PC-9 (cell line): ENCODE measurements around the gene FANCM. TPM values are rescaled to one million over a fixed set of nuclear protein-coding genes. Genes with fewer than 3 reads are reported as not detected.

Experiments
- BruUV-seq: library from RNA; stranded (reverse); fragments of 400-500 nt; replicated peaks from 2 replicates; lab custom pipeline; 2021; lab: Mats Ljungman, UMichigan
- CTCF ChIA-PET: fragments of 300-600 bp; sonication (Branson Sonifier 250); formaldehyde crosslinking; loops from one replicate; lab custom pipeline; 2022; ENCODE audit warnings: antibody characterized with exemption; lab: Charles Lee
- POLR2A ChIA-PET: fragments of 300-600 bp; sonication (Branson Sonifier 250); formaldehyde crosslinking; loops from one replicate; lab custom pipeline; 2022; ENCODE audit warnings: antibody characterized with exemption; ENCODE audit not compliant: unreplicated experiment; lab: Charles Lee
- DNase-seq, 2 experiments: peaks; one replicate each; pipeline versions ENCODE4 v3.0.0 to v3.0.0-alpha.2; 2015 to 2022; ENCODE audit warnings: mixed read lengths in 1 of 2
- H2AFZ ChIP-seq: fragments of 200-600 bp; sonication (generic); 2 replicates; pipeline ENCODE4 v1.8.1; 2017; ENCODE audit warnings: antibody characterized with exemption
- H3F3A ChIP-seq: fragments of 200-600 bp; sonication (generic); 2 replicates; pipeline ENCODE4 v1.8.1; 2017; ENCODE audit warnings: antibody characterized with exemption, mild to moderate bottlenecking, low read depth; ENCODE audit not compliant: insufficient read depth
- H3K27ac ChIP-seq: fragments of 200-600 bp; sonication (generic); 2 replicates; pipeline ENCODE4 v1.6.1; 2016; ENCODE audit warnings: mixed run types
- H3K27me3 ChIP-seq: fragments of 200-600 bp; sonication (generic); 2 replicates; pipeline ENCODE4 v1.6.1; 2016; ENCODE audit warnings: low read depth, mixed run types; ENCODE audit not compliant: insufficient read depth
- H3K36me3 ChIP-seq: fragments of 200-600 bp; sonication (generic); 2 replicates; pipeline ENCODE4 v1.6.1; 2016; ENCODE audit warnings: low read depth, mixed run types
- H3K4me1 ChIP-seq: fragments of 200-600 bp; sonication (generic); replicated peaks from 2 replicates; pipeline ENCODE4 v1.6.1; 2016; ENCODE audit warnings: mixed run types; ENCODE audit not compliant: insufficient read depth
- H3K4me2 ChIP-seq: fragments of 200-600 bp; sonication (generic); 2 replicates; pipeline ENCODE4 v1.6.1; 2017; ENCODE audit warnings: mixed run types
- H3K4me3 ChIP-seq: fragments of 200-600 bp; sonication (generic); 2 replicates; pipeline ENCODE4 v1.6.1; 2016; ENCODE audit warnings: mixed run types
- H3K79me2 ChIP-seq: fragments of 200-600 bp; sonication (generic); 2 replicates; pipeline ENCODE4 v1.6.1; 2017; ENCODE audit warnings: low read depth, mixed run types
- H3K9me2 ChIP-seq: fragments of 200-600 bp; sonication (generic); 2 replicates; pipeline ENCODE4 v1.8.1; 2017; ENCODE audit warnings: mild to moderate bottlenecking; ENCODE audit not compliant: insufficient read depth
- H3K9me3 ChIP-seq: fragments of 200-600 bp; sonication (generic); 2 replicates; pipeline ENCODE4 v1.8.1; 2016; ENCODE audit warnings: low read depth; ENCODE audit not compliant: insufficient read depth
- H4K20me1 ChIP-seq: fragments of 200-600 bp; sonication (generic); 2 replicates; pipeline ENCODE4 v1.8.1; 2017; ENCODE audit not compliant: insufficient read depth
- CTCF ChIP-seq: fragments of 200-600 bp; sonication (generic); conservative IDR thresholded peaks from 2 replicates; pipeline ENCODE4 v1.6.1; 2017; ENCODE audit warnings: mixed run types, antibody characterized with exemption, mild to moderate bottlenecking, moderate library complexity
- EZH2 ChIP-seq: fragments of 200-600 bp; sonication (generic); IDR thresholded peaks from 2 replicates; pipeline ENCODE4 v1.8.0; 2017; ENCODE audit warnings: antibody characterized with exemption, low read depth
- intact Hi-C: fragments of 100-400 bp; cut with micrococcal nuclease; formaldehyde crosslinking; loops from one replicate; pipeline ENCODE4 v1.10.0; 2022; ENCODE audit not compliant: unreplicated experiment
- total RNA-seq: library from RNA; stranded (reverse); gene quantifications from 2 replicates; pipeline ENCODE4 v1.2.3, GENCODE V29; 2021

Gene FANCM
- total RNA-seq, 1 experiment from 2014 or later = 9.9 TPM

GRCh38 chr14:45112896-45113781 is 22.6 kb upstream of the FANCM start:
- peaks cover 7% of the 10 kb centered on the region; the same call in 1 of the 2 replicates for H3K4me1 ChIP-seq
- no peaks in the 10 kb centered on the region for H3K9me2 ChIP-seq
- peaks cover 18% of the 10 kb centered on the region for H3F3A ChIP-seq
- no peak overlapping the region for H3K27ac ChIP-seq
- CTCF ChIA-PET = no interaction called here
- no peak overlapping the region; the same call in 1 of the 2 replicates for H3K4me2 ChIP-seq
- H3K79me2 ChIP-seq = no peaks in the 10 kb centered on the region
- peaks cover 31% of the 10 kb centered on the region for H3K36me3 ChIP-seq
- H3K4me3 ChIP-seq = no peak overlapping the region
- no peaks in the 10 kb centered on the region for H3K27me3 ChIP-seq
- no peak for DNase-seq
- peaks cover 6% of the 10 kb centered on the region; the same call in 1 of the 2 replicates for H4K20me1 ChIP-seq
- intact Hi-C loops = loop anchor here (10.0 kb wide), 1 partner anchor 112 kb away; no protein-coding TSS in a partner anchor
- TF ChIP-seq CTCF (no peak), EZH2 (no peak)
- POLR2A ChIA-PET = interaction anchor here (0.5 kb wide), 1 partner anchor 216 kb away, joined by 7 read pairs; a partner anchor contains a TSS
- no TSS peak for BruUV-seq
- no peaks in the 10 kb centered on the region for H3K9me3 ChIP-seq
- H2AFZ ChIP-seq = no peak overlapping the region

DNA sequence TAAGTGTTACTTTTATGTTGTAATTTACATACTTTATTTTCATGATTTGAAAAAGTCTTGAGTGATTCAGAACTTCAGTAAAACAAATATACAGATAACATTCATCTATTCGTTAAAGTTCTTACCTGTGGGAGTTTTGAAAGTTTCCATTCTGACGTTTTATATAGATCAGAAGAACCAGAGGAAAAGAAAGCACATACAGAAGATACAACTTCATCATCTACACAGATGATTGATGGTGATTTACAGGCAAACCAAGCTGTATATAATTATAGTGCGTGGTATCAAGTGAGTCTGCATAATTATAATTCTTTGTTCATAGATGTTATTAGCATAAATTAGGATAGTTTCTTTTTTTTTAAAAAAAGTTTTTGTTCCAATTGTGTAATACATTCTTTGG is 21.4 kb upstream of the FANCM start:
- POLR2A ChIA-PET = interaction anchor here (0.6 kb wide), 1 partner anchor 28 kb away, joined by 21 read pairs; no protein-coding TSS in a partner anchor
- peaks cover 18% of the 10 kb centered on the region for H3F3A ChIP-seq
- BruUV-seq = no TSS peak
- H3K9me3 ChIP-seq = no peaks in the 10 kb centered on the region
- H3K9me2 ChIP-seq = no peaks in the 10 kb centered on the region
- H3K27me3 ChIP-seq = no peaks in the 10 kb centered on the region
- no peak overlapping the region for H2AFZ ChIP-seq
- H4K20me1 ChIP-seq = peaks cover 6% of the 10 kb centered on the region; the same call in 1 of the 2 replicates
- peaks cover 7% of the 10 kb centered on the region; the same call in 1 of the 2 replicates for H3K4me1 ChIP-seq
- DNase-seq = no peak
- H3K27ac ChIP-seq = no peak overlapping the region
- H3K79me2 ChIP-seq = no peaks in the 10 kb centered on the region
- CTCF ChIA-PET = no interaction called here
- no peak overlapping the region for H3K4me3 ChIP-seq
- H3K4me2 ChIP-seq = no peak overlapping the region
- intact Hi-C loops = loop anchor here (10.0 kb wide), 1 partner anchor 110 kb away; no protein-coding TSS in a partner anchor
- peaks cover 31% of the 10 kb centered on the region for H3K36me3 ChIP-seq
- TF ChIP-seq EZH2 = no peak
- no peak for TF ChIP-seq CTCF

- Histone ChIP-seq H3K27me3 (no peaks in the 10 kb centered on the region), H3K27ac (no peak overlapping the region), H3K4me3 (no peak overlapping the region), H3K79me2 (no peaks in the 10 kb centered on the region), H3K4me1 (no peaks in the 10 kb centered on the region), H3K9me2 (no peaks in the 10 kb centered on the region), H3K4me2 (no peak overlapping the region), H3K9me3 (no peaks in the 10 kb centered on the region), H4K20me1 (no peaks in the 10 kb centered on the region), H3K36me3 (peaks cover 26% of the 10 kb centered on the region; the same call in 1 of the 2 replicates), H3F3A (peaks cover 9% of the 10 kb centered on the region; the same call in 1 of the 2 replicates), H2AFZ (no peak overlapping the region)
- no peak for TF ChIP-seq EZH2
- TF ChIP-seq CTCF = no peak
- ChIA-PET POLR2A (no interaction called here), CTCF (no interaction called here)
- intact Hi-C loops = loop anchor here (10.0 kb wide), 1 partner anchor 106 kb away; no protein-coding TSS in a partner anchor
- no peak for DNase-seq
- BruUV-seq = no TSS peak
Observed at GRCh38 chr14:45118594-45118993, 17.1 kb upstream of the FANCM start.
